HG03175 (cell line): ENCODE data around the gene CHTOP.

ENCODE experiments used
- ATAC-seq: cut with Tn5 transposase; IDR thresholded peaks from one replicate; pipeline ENCODE4 v1.9.1; 2021; ENCODE audit warnings: mild to moderate bottlenecking, moderate library complexity; ENCODE audit not compliant: unreplicated experiment

The CHTOP gene

DNA sequence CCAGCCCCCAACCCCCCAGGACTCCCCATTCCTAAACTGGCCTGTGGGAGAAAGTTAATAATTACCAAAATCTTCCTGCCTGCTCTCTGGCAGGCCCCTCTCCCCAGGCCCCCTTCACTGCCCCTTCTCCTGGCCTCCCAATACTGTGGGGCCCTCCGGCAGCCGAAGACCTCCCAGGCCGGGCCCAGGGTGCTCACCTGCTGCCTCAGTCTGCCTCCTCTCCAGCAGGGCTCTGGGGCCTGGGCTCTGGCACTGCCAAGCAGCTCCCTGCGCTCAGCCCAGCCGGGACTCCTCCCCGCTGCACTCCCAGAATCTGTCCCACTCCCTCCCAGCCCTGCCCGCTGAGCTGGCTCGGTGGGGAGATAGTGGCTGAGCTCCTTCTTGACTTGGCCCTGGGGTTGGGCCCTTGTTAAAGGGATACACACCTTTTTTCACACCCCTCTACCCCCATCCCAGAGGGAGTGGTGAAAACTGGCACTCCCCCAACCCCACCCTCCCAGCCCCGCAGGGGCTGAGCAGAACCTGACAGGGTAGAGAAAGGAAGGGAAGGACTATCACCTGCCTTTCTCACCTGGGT lies 21.0 kb upstream of the CHTOP start, which contains the start of gene S100A16:
TSS of gene S100A16 (minus strand) at position 383 of the 577 bp plus-strand sequence. CDS start 4,986 bp downstream, outside the sequence.
- no peak for ATAC-seq

DNA sequence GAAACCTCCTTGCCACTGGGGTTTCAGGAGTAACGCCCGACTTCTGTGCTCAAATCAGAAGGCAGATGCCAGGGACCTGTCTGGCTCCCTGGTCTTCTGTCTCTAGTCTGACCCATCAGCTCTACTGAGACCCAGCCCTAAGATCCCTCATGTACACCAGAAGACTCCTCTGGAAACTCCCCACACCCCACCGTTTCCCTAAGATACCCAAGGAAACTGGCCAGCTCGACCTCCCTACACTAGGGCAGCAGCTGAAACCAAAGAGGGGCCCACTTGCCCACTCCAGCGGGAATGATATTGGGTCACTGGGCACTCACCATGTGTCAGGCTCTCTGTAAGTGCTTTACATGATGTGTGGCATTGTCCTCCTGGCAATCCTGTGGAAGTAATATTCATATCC lies 20.5 kb upstream of the CHTOP start:
- ATAC-seq, result no peak

DNA sequence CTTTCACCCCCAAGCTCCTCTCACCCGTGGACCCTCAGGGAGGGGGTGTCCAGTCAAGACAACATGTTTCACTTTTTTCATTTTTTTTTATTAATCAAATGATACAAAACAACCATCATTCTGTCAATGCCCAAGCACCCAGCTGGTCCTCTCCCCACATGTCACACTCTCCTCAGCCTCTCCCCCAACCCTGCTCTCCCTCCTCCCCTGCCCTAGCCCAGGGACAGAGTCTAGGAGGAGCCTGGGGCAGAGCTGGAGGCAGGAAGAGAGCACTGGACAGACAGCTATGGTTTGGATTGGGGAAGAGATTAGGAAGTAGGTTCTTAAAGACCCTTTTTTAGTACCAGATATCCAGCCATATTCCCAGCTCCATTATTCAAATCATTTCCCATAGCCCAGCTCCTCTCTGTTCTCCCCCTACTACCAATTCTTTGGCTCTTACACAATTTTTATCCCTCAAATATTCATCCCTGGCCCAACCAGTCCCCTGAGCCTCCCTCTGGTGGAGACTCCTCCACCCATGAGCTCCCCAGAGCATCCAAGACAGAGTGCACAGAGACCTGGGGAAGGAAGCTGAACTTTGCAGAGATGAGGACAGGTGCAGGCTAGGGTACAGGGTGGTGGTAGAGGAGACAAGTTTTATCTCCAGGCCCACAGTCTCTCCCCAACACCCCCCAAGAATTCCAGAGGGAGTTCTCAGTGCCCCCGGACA lies 19.5 kb upstream of the CHTOP start:
- no peak for ATAC-seq

GRCh38 chr1:153614906-153615305 lies 19.0 kb upstream of the CHTOP start:
- no peak for ATAC-seq

GRCh38 chr1:153615406-153615805 lies 18.5 kb upstream of the CHTOP start:
- no peak for ATAC-seq

DNA sequence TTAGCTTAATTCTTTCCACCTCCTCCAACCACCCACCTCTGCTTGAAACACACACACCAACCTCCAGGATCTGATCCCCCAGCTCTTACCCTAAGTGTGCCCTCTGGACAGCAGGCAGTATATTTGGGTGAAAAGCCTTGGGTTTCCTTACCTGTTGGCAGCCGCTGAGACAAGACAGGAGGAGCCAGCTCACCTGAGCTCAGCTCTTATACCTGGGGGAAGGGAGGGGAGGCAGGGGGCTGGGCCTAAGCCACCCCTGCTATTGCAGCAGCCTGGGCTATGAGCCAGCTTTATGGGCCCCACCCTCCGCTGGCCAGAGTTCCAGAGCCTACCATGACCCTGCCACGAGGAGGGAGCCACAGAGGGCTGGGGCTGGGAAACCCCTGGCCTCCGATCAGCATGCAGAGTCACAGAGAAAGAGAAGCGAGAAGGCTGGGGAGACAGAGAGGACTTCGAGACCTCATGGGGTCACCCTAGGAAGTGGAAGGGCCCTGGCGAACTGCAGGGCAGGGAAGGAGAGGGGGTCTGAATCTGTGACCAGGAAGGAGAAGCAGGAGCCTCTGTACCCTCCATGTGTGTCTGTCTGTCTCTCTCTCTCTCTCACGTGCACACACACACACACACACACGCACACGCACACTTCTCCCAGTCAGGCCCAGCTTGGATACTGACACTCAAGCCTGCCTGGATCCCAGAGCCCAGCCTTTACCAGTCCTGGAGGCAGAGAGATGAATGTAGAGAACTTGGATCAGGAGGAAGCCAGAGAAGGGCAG lies 17.5 kb upstream of the CHTOP start, which contains the start of gene S100A14:
TSS of gene S100A14 (minus strand) at position 182 of the 773 bp plus-strand sequence. CDS start 467 bp downstream, outside the sequence.
- ATAC-seq, result no peak

DNA sequence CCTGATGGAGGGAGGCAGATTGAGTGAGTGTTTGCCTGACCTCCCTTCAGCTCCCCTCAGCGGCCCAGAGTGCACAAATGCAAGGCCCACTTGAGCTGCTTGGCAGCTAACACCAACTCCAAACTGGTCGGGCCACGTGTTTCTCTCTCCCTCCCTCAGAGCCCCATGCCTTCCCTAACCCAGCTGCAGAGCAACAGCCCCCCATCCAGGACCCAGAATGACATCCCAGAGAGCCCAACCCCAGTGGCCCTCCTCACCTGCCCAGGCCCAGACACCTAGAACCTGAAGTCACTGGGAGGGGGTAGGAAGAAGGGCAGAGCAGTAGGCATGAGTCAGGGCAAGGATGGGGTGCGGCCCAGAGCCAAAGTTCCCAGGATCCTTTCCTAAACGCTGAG lies 17.0 kb upstream of the CHTOP start:
- ATAC-seq, result no peak

DNA sequence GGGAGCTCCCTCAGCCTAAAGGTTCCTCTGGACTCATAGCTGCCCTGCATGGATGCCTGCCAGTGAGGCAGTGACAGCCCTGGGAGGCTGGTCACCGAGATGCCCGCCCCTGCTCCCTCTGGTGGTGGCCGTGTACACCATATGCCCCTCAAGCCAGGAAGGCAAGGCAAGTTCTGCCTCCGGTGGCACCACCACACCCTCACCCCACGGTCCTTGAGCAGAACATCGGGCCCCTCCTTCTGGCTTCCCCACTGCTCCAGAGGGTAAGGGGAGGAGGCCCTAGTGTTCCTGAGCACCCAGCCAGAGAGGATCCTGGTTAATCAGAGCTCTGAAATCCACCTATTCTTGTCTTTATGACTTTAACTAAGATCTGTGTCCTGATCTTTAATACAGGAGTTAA lies 16.2 kb upstream of the CHTOP start:
- ATAC-seq, result peak; percentile 72

DNA sequence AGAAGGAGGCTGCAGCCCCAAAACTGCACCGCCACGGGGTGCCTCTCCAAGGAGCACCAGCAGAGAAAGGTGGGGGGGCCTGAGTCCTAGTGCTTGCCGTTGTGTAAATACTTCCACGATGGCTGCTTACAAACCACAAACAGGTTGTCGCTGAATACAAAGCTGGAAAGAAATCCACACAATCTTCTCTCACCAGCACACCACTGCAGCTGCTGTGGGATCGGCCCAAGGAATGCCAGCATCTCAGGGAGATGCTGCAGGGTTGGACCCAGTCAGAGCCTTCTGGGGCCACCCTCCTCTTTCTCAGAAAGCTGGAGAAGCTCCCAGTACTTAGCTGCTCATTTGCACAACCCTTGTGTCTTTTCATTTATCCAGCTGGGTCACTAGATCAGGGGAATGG lies 14.7 kb upstream of the CHTOP start:
- no peak for ATAC-seq

DNA sequence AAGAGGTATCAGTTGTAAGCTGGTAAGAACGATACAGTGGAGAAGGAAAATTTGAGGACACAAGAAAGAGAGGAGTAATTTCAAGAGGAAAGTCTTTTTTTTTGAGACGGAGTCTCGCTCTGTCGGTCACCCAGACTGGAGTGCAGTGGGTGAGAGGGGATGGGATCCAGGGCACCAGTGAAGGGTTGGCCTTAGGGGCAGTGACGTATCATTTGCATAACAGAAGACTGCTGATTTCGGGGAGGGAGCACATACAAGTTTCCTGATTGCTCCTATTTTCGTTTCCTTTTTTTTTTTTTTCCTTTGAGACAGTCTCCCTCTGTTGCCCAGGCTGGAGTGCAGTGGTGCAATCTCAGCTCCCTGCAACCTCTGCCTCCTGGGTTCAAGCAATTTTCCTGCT lies 10.8 kb upstream of the CHTOP start:
- ATAC-seq, result no peak

DNA sequence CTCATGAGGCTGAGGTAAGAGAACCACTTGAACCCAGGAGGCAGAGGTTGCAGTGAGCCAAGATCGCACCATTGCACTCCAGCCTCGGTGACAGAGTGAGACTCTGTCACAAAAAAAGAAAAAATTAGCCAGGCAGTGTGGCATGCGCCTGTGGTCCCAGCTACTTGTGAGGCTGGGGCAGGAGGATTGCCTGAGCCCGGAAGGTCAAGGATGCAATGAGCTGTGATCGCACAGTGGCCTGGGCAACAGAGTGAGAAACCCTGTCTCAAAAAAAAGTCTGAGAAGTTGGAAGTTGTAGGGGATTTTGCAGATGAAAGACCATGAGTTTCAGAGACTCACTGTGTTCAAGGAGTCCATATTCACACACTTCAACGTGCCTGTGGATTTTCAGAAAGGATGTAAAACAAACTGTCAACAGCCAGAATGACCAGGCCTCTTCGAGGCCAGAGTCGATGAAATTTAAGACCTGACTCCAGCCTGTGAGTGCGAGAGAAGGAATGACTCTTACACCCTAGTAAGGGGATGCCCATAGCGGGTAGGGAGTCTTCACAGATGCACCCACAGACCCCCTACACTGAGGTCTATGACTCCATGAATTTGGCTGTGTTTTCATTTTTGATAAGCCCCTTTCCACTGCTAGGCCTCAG lies 8.8 kb upstream of the CHTOP start:
- no peak for ATAC-seq

GRCh38 chr1:153626477-153626903 lies 7.4 kb upstream of the CHTOP start:
- no peak for ATAC-seq

DNA sequence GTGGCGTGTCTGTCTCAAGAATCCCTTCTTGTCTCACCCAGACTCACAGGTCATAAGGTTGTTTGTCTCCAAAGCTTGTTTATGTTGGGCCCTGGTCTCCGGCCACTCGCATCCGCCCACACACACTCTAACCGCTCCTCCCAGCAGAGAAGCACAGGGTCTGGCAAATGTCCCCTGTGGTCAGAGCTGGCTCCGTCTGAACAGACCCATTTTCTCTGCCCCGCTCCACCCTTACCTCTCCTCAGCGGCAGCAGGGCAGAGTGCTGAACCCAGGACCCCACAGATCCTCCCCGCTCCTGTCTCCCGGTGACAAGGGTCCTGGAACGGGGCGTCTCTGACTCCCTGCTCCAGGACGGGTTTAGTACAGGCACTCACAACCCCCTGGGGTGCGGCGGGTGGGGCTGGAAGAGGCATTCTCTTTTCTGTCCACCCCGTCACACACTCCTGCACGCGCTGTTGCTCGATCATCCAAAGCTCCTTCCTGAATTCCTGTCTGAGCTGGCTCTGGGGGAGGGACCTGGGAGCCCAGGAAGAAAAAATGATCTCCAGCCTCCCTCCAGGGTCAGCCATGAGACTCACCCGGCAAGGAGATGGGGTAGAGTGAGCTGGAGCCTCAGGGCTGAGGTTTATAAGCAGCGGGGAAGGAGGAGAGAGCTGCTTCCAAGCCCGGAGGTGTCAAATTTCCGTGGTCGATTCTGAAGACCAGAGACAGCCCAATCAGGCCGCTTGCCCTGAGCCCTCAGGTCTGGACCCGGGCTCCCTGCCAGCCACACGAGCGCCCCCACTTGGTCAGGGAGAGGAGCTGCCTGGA lies 6.8 kb upstream of the CHTOP start, which contains the start of gene S100A13:
TSS of gene S100A13 (minus strand) at position 602 of the 811 bp plus-strand sequence. CDS start 1,033 bp downstream, outside the sequence.
- ATAC-seq, result no peak

DNA sequence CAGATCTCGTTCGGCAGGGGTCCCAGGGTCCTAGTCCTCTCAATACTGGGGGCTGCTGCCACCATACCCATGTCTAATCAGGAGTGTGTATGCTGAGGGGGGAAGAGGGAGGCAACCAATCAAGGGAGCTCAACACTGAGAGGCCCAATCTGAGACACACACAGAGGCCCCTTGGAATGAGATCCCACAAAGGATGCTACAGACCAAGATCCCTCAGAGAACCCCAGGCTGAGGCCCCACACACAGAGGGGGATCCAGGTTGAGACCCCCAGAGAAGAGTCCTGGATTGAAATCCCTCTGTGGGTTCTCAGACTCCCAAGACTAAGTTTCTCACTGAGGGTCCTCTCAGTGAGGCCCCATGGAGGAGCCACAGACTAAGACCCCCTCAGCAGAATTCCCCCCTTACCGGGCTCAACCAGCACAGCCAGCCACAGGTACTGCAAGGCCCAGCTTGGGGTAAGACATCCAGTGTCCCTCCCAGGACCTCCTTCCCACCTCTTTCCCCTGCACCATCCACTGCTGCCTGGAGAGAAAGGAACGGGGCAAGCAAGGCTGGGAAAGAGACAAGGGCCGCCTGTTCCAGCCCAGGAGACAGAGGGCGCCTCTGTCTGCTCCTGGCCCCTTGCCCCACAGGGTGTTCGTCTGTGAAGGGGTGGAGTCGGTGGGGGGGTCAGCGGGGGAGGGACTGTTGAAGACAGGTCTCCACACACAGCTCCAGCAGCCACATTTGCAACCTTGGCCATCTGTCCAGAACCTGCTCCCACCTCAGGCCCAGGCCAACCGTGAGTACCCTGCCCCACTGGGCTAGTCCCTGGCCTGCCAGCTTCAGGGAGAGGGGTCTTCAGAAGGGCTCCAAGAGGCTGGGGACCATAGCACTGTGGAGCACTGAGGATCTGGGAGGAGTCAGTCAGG lies 5.9 kb upstream of the CHTOP start, which contains the start of gene S100A1:
TSS of gene S100A1 (plus strand) at position 720 of the 912 bp plus-strand sequence. CDS start 2,088 bp downstream, outside the sequence.
- no peak for ATAC-seq

GRCh38 chr1:153628638-153629342 lies 5.1 kb upstream of the CHTOP start:
- no peak for ATAC-seq

- no peak for ATAC-seq
These were observed 4.6 kb upstream of the CHTOP start for GRCh38 chr1:153629343-153629665.

- no peak for ATAC-seq
These were observed 3.9 kb upstream of the CHTOP start for GRCh38 chr1:153629971-153630370.

DNA sequence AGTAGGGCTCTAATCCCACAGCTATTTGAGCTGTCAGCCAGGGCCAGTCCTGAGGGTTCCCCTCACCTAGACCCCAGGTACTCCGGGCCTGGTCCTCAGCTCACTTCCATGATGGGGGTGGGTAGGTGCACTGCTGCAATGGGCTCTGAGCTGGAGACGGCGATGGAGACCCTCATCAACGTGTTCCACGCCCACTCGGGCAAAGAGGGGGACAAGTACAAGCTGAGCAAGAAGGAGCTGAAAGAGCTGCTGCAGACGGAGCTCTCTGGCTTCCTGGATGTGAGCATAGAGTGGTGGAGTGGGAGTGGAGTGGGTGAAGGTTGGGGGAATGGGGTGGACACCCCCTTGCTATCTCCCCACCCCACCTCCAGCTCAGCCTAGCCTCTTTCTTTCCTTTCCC lies 3.5 kb upstream of the CHTOP start:
- ATAC-seq, result no peak
